UCSD-AML1 (cell line): Measurements from ENCODE around the gene TMEM221.

Experiments used
- DNase-seq: peaks from one replicate; lab custom pipeline; 2025; ENCODE audit not compliant: unreplicated experiment; lab: John Stamatoyannopoulos, UW

TMEM221 gene

GRCh38 chr19:17406046-17406886 lies 42.2 kb downstream of the TMEM221 start:
- peak; percentile 83 for DNase-seq

- peak; percentile 85 for DNase-seq
These were observed 43.0 kb downstream of the TMEM221 start, which contains the start of gene BST2 for GRCh38 chr19:17405250-17406045. TSS of gene BST2 (minus strand) at chr19:17405630. CDS start at chr19:17405575, 55 bp downstream.

GRCh38 chr19:17404621-17405249 lies 43.7 kb downstream of the TMEM221 start:
- DNase-seq = no peak

- DNase-seq = no peak
These were observed 44.5 kb downstream of the TMEM221 start for GRCh38 chr19:17404015-17404414.

- peak; percentile 65 for DNase-seq
These were observed 45.2 kb downstream of the TMEM221 start for GRCh38 chr19:17402982-17403855.

GRCh38 chr19:17401628-17402027 lies 46.8 kb downstream of the TMEM221 start:
- no peak for DNase-seq

- peak; percentile 23 for DNase-seq
These were observed 49.5 kb downstream of the TMEM221 start for GRCh38 chr19:17398902-17399527.

GRCh38 chr19:17394891-17395415 lies 53.5 kb downstream of the TMEM221 start:
- DNase-seq = peak; percentile 83

GRCh38 chr19:17393914-17394313 lies 54.6 kb downstream of the TMEM221 start, which contains the start of gene CCDC194:
TSS of gene CCDC194 (minus strand) at chr19:17394196. CDS start at chr19:17394158, 38 bp downstream.
- no peak for DNase-seq

GRCh38 chr19:17393002-17393401 lies 55.5 kb downstream of the TMEM221 start:
- DNase-seq = no peak

GRCh38 chr19:17391371-17392151 lies 56.9 kb downstream of the TMEM221 start:
- DNase-seq = peak; percentile 52

- DNase-seq = peak; percentile 95
These were observed 57.6 kb downstream of the TMEM221 start for GRCh38 chr19:17390665-17391370.

- DNase-seq = peak; percentile 44
These were observed 58.4 kb downstream of the TMEM221 start for GRCh38 chr19:17389957-17390664.

GRCh38 chr19:17389288-17389687 lies 59.2 kb downstream of the TMEM221 start:
- no peak for DNase-seq

- DNase-seq = peak; percentile 74
These were observed 62.4 kb downstream of the TMEM221 start for GRCh38 chr19:17385878-17386611.
